ENCODE results near the gene H2BK1. TPM values are rescaled to one million over a fixed set of nuclear protein-coding genes. Genes with fewer than 3 reads are reported as not detected.
A peak's percentile ranks its signal among the peaks of the same experiment; 100 is the strongest.

Gene H2BK1
- total and polyA plus RNA-seq, 2 of the 13 experiments (the other 11 are each of a cell fraction or from before 2014, with no cell fraction given), result not detected

DNA sequence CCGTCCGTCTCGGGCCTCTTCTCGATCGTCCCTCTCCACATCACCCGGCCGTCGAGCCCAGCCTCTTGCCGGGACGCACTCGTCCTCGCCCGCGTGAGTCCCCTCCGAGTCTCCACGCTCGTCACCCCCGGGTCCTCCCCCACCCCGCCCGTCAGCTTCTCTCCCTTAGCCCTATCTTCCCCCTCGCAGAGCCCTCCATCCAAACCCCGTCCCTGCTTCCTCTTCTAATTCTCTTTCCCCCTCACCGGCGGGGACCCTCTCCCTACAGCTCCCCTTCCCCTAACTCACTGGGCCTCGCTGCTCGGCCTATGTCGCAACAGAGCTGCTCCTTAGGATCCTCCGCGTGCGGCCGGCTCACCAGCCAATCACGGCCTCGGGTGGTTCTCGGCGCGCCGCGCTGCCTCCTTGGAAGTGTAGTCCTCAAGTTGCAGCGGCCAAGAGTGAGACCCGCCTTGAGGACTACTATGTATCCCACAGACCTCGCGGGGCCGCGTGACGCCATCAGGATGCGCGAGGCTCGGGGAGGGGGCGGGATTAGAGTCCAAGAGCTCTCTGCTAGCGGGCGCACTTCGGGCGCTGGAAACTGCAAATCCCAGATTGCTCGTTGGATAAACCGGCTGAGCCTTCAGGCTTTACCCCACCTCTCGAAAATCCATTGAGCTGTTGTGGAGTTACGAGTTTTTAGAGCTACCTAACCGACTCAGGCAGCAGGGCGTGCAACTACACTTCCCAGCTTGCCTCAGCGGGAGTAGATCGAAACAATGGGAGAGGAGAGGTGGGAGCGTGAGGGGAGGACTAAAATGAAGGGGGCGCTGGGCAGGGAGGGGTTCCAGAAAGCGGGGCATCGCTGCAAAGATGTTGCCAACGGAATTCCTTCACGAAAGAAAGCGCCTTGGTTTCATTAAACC is 16.8 kb upstream of the H2BK1 start, which contains the start of gene ABCF2 (continued):
- TF ChIP-seq ZNF746 (CRISPR knock-in tag; IDR thresholded peaks at IDR 0.05), result peak; percentile 56; the same call in 1 of the 2 replicates
- no peak for TF ChIP-seq ZNF761 (CRISPR knock-in tag; conservative IDR thresholded peaks at IDR 0.05)
- no peak for TF ChIP-seq MTF2 (CRISPR knock-in tag; IDR thresholded peaks at IDR 0.05; ENCODE audit: borderline replicate concordance)
- TF ChIP-seq, protein P1, sequence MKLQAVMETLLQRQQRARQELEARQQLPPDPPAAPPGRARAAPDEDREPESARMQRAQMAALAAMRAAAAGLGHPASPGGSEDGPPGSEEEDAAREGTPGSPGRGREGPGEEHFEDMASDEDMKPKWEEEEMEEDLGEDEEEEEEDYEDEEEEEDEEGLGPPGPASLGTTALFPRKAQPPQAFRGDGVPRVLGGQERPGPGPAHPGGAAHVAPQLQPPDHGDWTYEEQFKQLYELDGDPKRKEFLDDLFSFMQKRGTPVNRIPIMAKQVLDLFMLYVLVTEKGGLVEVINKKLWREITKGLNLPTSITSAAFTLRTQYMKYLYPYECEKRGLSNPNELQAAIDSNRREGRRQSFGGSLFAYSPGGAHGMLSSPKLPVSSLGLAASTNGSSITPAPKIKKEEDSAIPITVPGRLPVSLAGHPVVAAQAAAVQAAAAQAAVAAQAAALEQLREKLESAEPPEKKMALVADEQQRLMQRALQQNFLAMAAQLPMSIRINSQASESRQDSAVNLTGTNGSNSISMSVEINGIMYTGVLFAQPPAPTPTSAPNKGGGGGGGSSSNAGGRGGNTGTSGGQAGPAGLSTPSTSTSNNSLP (IDR thresholded peaks at IDR 0.05; ENCODE audit: low read depth, low read length), result 0 out of 2 replicates have a peak, but pooled peaks have one; percentile 22
- no peak for TF ChIP-seq SCMH1 (CRISPR knock-in tag; IDR thresholded peaks at IDR 0.05; ENCODE audit: borderline replicate concordance)
- no peak for TF ChIP-seq RAD21 (CRISPR knock-in tag; IDR thresholded peaks at IDR 0.05)
- TF ChIP-seq, protein P2, sequence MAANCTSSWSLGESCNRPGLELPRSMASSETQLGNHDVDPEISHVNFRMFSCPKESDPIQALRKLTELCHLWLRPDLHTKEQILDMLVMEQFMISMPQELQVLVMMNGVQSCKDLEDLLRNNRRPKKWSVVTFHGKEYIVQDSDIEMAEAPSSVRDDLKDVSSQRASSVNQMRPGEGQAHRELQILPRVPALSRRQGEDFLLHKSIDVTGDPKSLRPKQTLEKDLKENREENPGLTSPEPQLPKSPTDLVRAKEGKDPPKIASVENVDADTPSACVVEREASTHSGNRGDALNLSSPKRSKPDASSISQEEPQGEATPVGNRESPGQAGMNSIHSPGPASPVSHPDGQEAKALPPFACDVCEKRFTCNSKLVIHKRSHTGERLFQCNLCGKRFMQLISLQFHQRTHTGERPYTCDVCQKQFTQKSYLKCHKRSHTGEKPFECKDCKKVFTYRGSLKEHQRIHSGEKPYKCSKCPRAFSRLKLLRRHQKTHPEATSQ (CRISPR knock-in tag; IDR thresholded peaks at IDR 0.05; ENCODE audit: borderline replicate concordance), result no peak; the same call in 1 of the 2 replicates
- no peak for TF ChIP-seq TBX3 (IDR thresholded peaks at IDR 0.05; ENCODE audit: borderline replicate concordance)
- TF ChIP-seq CCDC6 (CRISPR knock-in tag; IDR thresholded peaks at IDR 0.05), result 0 out of 2 replicates have a peak, but pooled peaks have one; percentile 12
- no peak; the same call in 1 of the 2 replicates for TF ChIP-seq STAT6 (CRISPR knock-in tag; IDR thresholded peaks at IDR 0.05; ENCODE audit: borderline replicate concordance)
- TF ChIP-seq ZNF24 (IDR thresholded peaks at IDR 0.05), result no peak
- no peak for TF ChIP-seq MBNL3 (CRISPR knock-in tag; conservative IDR thresholded peaks at IDR 0.05)
- TF ChIP-seq REPIN1 (CRISPR knock-in tag; IDR thresholded peaks at IDR 0.05; ENCODE audit: borderline replicate concordance, low read depth), result 0 out of 2 replicates have a peak, but pooled peaks have one; percentile 36
- TF ChIP-seq ZBTB37 (CRISPR knock-in tag; IDR thresholded peaks at IDR 0.05), result no peak
- TF ChIP-seq CREBL2 (CRISPR knock-in tag; IDR thresholded peaks at IDR 0.05; ENCODE audit: borderline replicate concordance), result peak; percentile 57; the same call in 1 of the 2 replicates
- no peak for TF ChIP-seq ZNF235 (CRISPR knock-in tag; IDR thresholded peaks at IDR 0.05; ENCODE audit: borderline replicate concordance)
- peak; percentile 41; the same call in 1 of the 2 replicates for TF ChIP-seq RBAK (CRISPR knock-in tag; IDR thresholded peaks at IDR 0.05)
- no peak for TF ChIP-seq TRIM24 (CRISPR knock-in tag; IDR thresholded peaks at IDR 0.05)
- peak; percentile 96 for TF ChIP-seq KAT8 (CRISPR knock-in tag; IDR thresholded peaks at IDR 0.05)
- TF ChIP-seq, protein P3, sequence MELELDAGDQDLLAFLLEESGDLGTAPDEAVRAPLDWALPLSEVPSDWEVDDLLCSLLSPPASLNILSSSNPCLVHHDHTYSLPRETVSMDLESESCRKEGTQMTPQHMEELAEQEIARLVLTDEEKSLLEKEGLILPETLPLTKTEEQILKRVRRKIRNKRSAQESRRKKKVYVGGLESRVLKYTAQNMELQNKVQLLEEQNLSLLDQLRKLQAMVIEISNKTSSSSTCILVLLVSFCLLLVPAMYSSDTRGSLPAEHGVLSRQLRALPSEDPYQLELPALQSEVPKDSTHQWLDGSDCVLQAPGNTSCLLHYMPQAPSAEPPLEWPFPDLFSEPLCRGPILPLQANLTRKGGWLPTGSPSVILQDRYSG (CRISPR knock-in tag; IDR thresholded peaks at IDR 0.05), result no peak
